ENCODE data around the gene SEPTIN5.

SEPTIN5 gene

DNA sequence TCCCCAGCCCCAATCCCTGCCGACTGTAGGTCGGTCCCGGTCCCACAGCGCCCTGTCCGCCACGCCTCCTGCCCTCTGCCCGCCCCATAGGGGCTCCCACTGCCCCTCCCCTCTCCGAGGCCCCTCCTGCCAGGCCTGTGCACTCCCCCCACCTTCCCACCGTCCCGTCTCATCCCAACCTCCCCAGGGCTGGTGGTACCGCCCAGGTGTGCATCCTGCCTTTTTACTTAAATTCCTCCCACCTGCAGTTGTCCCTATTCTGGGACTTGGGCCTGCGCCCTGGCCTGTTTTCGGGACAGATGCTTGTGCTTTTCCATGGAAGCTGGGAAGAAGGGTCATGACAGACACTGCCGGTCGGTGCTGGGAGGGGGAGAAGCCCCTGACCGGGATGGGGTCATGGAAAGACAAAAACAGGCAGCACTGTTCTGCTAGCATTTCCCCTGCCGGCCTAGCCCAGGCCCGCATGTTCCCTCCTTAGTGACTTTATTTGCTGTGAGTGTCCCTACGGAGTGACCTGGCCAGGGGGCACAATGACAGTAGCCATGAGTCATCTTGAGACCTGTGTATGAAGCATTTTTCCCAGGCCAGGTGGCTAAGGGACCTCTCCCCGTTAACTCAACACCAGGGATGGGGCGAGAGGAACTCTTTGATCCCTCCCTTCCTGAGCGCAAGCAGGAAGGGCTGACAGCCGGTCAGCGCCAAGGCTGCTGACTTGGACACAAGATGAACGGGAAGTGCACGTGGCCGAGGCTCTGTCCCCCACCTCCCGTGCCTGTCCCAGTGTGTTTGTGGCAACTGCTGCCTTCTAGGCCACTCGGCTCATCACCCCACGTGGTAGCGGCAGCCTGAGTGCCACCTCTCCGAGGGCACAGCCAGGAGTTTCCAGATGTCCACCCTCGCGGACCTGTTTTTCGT, 53.4 kb downstream of the SEPTIN5 start:
- TF ChIP-seq, protein P1, sequence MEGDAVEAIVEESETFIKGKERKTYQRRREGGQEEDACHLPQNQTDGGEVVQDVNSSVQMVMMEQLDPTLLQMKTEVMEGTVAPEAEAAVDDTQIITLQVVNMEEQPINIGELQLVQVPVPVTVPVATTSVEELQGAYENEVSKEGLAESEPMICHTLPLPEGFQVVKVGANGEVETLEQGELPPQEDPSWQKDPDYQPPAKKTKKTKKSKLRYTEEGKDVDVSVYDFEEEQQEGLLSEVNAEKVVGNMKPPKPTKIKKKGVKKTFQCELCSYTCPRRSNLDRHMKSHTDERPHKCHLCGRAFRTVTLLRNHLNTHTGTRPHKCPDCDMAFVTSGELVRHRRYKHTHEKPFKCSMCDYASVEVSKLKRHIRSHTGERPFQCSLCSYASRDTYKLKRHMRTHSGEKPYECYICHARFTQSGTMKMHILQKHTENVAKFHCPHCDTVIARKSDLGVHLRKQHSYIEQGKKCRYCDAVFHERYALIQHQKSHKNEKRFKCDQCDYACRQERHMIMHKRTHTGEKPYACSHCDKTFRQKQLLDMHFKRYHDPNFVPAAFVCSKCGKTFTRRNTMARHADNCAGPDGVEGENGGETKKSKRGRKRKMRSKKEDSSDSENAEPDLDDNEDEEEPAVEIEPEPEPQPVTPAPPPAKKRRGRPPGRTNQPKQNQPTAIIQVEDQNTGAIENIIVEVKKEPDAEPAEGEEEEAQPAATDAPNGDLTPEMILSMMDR (conservative IDR thresholded peaks at IDR 0.05) = no peak
- H3K27ac ChIP-seq = no peak overlapping the region

DNA sequence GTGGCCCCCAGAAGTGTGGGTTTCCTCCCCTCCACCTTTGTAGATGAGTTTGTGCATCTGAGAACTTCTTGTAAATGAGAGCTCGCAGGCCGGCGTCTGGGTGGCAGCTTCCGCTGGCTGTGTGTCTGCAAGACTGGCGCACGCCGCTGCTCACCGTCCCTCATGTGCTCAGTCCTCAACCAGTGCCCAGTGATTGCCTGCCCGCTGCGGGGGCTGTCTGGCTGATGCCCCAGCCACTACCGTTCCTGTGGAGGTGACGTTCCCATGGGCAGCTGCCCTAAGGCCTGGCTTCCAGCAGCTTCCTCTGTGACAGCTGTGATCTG, 55.1 kb downstream of the SEPTIN5 start:
- TF ChIP-seq, protein P1 (conservative IDR thresholded peaks at IDR 0.05) = no peak
- no peak overlapping the region for H3K27ac ChIP-seq

DNA sequence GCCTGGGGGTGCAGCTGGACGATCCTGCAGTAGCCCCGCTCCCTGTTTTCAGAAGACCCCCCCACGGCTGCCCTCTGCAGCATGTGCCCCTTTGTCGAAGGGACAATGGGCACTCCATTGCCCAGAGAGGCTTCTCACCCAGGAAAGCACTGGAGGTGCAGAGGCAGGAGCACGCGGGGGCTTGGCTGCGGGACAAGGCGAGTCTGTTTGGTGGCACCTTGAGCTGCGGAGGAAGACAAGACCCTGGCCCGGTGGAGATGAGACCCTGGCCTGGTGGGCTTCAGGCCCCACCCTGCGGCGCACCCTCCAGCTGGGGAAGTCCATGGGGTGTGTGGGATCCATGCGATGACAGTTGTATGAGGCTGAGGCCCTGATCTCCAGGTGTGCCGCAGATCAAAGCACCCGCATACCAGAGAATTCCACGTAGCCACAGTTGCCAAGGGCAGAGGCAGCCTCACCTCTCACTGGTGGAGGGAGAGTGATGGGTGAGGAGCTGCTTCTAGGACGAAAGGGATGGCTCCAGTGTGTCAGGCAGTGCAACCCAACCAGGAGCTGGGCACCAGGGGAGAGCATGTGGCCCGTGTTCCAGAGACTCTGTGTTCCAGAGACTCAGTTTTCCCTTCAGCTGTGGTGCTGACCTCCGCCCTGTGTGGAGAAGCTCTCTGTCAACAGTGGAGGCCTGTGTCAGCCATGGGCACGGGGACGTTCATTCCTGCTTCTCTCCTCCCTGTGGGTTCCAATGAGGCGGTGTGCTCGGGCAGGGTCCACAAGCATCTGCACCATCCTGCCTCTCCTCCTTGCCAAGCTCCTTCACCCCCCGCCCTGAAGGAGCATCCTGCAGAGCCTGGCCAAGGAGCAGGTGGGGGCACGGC, 56.3 kb downstream of the SEPTIN5 start:
- H3K27ac ChIP-seq = no peak overlapping the region
- TF ChIP-seq, protein P1 (conservative IDR thresholded peaks at IDR 0.05) = no peak

DNA sequence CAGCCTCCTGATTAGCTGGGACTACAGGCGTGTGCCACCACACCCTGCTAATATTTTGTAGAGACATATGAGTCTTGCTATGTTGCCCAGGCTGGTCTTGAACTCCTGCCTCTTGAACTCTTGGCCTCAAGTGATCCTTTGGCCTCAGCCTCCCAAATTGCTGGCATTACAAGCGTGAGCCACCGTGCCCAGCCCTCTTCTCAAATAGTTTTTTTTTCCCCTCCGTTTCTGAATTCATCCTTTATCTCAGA, 58.0 kb downstream of the SEPTIN5 start:
- TF ChIP-seq, protein P1 (conservative IDR thresholded peaks at IDR 0.05) = no peak
- no peak overlapping the region for H3K27ac ChIP-seq
